Right cardiac atrium (tissue), 5 donors: ENCODE data around the gene NIPAL4. TPM values are rescaled to one million over a fixed set of nuclear protein-coding genes. Genes with fewer than 3 reads are reported as not detected.
A peak's percentile ranks its signal among the peaks of the same experiment; 100 is the strongest.

ENCODE experiments used
- ATAC-seq, 2 donors: fragments of 200-7000 bp; cut with Tn5 transposase; one replicate each; pipeline versions ENCODE4 v1.8.0 to v1.9.1; 2020; ENCODE audit warnings: moderate library complexity in 2 of 2, mild to moderate bottlenecking in 1 of 2
- DNase-seq, 3 donors: peaks; one replicate each; pipeline ENCODE4 v3.0.0-alpha.2; 2020
- H3K27ac ChIP-seq: one replicate; pipeline ENCODE4 v1.5.1; 2013; ENCODE audit warnings: mild to moderate bottlenecking, low read length, control low read depth, moderate library complexity
- H3K27me3 ChIP-seq: one replicate; pipeline ENCODE4 v1.6.1; 2013; ENCODE audit not compliant: control insufficient read depth, insufficient read depth
- H3K4me1 ChIP-seq: one replicate; pipeline ENCODE4 v1.6.1; 2013; ENCODE audit warnings: low read length; ENCODE audit not compliant: control insufficient read depth, insufficient read depth
- H3K4me3 ChIP-seq: one replicate; pipeline ENCODE4 v1.5.1; 2013; ENCODE audit warnings: low read length, control low read depth
- H3K9me3 ChIP-seq: one replicate; pipeline ENCODE4 v1.6.1; 2013; ENCODE audit warnings: low read length; ENCODE audit not compliant: control insufficient read depth
- WGBS: extraction: QIAGEN DNeasy Blood & Tissue Kit; methylation state at CpG from one replicate; pipeline ENCODE4 v1.1.7; 2013; 5-methylcytosine and 5-hydroxymethylcytosine counted together
- intact Hi-C, 4 donors: fragments of 100-400 bp; cut with DNase I; formaldehyde crosslinking; loops; one replicate each; pipeline versions ENCODE4 v1.11.0 to v1.14.0; 2022 to 2023
- polyA plus RNA-seq: library from polyadenylated mRNA; stranded (reverse); fragments of 200-250 nt; gene quantifications from one replicate; pipeline ENCODE4 v1.2.3, GENCODE V29; 2013
- total RNA-seq, 4 donors: library from RNA; stranded (reverse); fragmentation: NEBNext Ultra II Directional; extraction: Animal tissue kit (Norgen Biotek cat#: 25700); gene quantifications; one replicate each; pipeline ENCODE4 v1.2.1, GENCODE V29; 2021
- donor health status: healthy with polysubstance abuse.
- donor health status: DM: no; HTN: yes; CAD: no.
- donor health status: DM: no; HTN: no; CAD: no.
- donor health status: DM: no; HTN: yes; CAD: no; lungs with severe emphysema.
- donor health status: DM: yes; HTN: yes; CAD: no.

NIPAL4 gene
- total and polyA plus RNA-seq, 5 donors = 0.16 to 1.0 (median 0.24) TPM

DNA sequence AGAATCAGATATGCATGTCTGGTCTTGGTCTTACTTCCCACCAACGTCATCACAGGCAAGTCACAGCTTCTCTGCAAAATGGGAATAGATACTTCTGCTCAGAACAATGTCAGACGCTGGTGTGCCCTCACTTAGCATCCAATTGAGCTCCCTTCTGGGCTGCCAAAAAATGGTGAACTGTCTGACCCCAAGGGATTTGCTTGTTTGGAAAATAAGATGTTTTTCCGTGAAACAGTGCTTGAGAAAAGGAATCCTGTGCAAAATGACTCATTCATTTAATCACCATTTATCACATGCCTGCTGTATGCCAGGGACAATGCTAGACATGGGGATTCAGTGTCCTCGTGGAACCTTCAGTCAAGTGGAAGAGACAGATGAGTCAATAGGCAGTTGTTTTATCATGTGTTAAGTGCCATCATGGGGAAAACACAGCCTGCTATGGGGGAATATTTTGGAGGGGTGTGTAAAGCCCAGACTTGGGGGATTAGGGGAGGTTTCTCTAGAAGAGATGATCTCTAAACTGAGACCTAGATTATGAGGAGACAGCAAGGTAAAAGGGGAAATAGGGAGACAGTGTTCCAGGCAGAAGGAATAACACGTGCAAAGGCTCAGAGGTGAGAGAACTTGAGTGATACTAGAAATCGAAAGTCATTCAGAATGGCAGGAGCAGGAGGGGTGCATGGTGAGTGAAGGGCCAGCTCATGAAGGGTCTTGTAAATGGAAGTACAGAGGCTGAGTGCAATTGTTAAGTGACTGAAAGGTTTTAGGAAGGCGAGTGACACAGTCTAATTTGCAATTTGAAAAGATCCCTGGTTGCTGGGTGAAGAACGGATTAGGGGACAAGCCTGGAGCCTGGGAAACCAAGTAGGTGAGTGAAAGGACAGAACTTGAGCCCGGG is 3.9 kb downstream of the NIPAL4 start:
- DNase-seq (no peak), ATAC-seq (peak in 1 of 2 donors; percentile 64)
- WGBS = 55% methylated on average over 9 of the region's 9 CpGs
- no peaks in the 10 kb centered on the region for H3K9me3 ChIP-seq
- H3K27ac ChIP-seq = no peak overlapping the region
- H3K27me3 ChIP-seq = no peaks in the 10 kb centered on the region
- H3K4me1 ChIP-seq = peaks cover 5% of the 10 kb centered on the region
- H3K4me3 ChIP-seq = no peak overlapping the region
- intact Hi-C loops = no loop called here

DNA sequence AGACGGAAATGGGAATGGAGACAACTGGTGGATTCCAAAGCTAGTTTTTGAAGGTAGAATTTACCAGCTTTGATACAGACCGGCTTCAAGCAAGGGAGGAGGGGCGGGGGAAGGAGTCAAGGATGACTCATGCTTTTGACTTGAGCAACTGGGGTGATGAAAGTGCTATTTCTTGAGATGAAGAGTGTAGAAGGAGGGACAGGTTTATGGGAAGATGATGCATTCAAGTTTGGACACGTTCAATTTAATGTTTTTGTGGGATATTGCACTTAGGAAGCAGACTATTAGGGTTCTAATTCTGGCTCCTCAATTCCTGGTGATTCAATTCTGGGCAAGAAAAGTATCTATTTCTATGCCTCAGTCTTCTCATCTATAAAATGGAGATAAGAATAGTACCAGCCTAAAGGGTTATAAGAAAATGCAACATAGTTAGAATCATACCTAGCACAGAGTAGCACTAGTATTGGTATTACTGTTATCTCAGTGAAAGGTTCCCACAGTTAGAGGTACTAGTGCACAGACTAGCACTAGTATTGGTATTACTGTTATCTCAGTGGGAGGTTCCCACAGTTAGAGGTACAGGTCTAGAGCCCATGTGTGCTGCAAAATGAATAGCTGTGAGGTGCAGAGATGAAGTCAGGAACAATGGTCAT is 4.6 kb downstream of the NIPAL4 start:
- WGBS = 37% methylated on average over 4 of the region's 4 CpGs
- intact Hi-C loops = no loop called here
- DNase-seq (peak in 1 of 3 donors; percentile 56), ATAC-seq (peak; percentile 60 to 62)
- Histone ChIP-seq H3K4me1 (peaks cover 5% of the 10 kb centered on the region), H3K4me3 (no peak overlapping the region), H3K27me3 (no peaks in the 10 kb centered on the region), H3K9me3 (no peaks in the 10 kb centered on the region), H3K27ac (no peak overlapping the region)

GRCh38 chr5:157468293-157468965 is 8.4 kb downstream of the NIPAL4 start:
- Histone ChIP-seq H3K27me3 (no peaks in the 10 kb centered on the region), H3K4me1 (peaks cover 4% of the 10 kb centered on the region), H3K4me3 (no peak overlapping the region), H3K27ac (no peak overlapping the region), H3K9me3 (no peaks in the 10 kb centered on the region)
- WGBS = 92% methylated on average over 13 of the region's 13 CpGs
- intact Hi-C loops = no loop called here
- ATAC-seq = no peak
- no peak for DNase-seq

DNA sequence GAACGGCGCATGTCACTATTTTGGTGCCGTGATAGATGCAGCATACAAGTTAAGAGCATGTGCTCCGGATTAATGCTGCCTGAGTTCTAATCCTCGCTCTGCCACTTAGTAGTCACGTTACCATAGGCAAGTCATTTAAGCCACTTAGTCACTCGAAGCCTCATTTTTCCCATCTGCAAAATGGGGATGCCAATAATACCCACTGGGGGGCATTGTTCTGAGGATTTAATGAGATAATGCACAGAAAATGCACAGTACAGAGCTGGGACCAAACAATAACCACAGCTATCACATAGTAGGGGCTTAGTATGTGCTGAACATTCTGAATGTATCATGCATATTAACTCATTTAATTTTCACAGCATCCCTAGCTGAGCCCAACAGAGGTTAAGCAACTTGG is 9.1 kb downstream of the NIPAL4 start:
- WGBS = 97% methylated on average over 7 of the region's 7 CpGs
- Histone ChIP-seq H3K9me3 (no peaks in the 10 kb centered on the region), H3K27me3 (no peaks in the 10 kb centered on the region), H3K4me1 (peaks cover 6% of the 10 kb centered on the region), H3K4me3 (no peak overlapping the region), H3K27ac (no peak overlapping the region)
- intact Hi-C loops = no loop called here
- no peak for DNase-seq
- no peak for ATAC-seq

DNA sequence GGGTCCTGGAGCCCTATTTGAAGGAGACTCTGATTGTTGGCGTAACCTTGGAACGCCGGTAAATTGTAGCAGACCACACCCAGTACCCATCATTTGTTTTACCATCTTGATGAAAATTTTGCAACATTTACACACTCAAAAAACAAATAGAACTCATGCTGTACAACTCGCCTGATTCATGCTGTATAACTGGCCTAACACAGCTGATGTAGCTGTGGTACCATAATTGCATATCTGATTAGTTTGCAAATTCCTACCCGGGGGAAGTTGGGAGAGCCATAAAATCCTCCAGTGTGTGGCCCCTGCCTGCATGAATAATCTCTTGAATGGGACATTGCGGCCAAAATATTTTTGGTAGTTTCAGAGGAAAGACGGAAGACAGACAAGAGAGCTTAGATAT is 9.7 kb downstream of the NIPAL4 start:
- no peak for ATAC-seq
- DNase-seq = no peak
- Histone ChIP-seq H3K27me3 (no peaks in the 10 kb centered on the region), H3K27ac (no peak overlapping the region), H3K4me3 (no peak overlapping the region), H3K9me3 (no peaks in the 10 kb centered on the region), H3K4me1 (peaks cover 7% of the 10 kb centered on the region)
- WGBS = 71% methylated on average over 7 of the region's 7 CpGs
- intact Hi-C loops = loop anchor here (10.0 kb wide), 3 partner anchors 105 to 145 kb away; no protein-coding TSS in a partner anchor

DNA sequence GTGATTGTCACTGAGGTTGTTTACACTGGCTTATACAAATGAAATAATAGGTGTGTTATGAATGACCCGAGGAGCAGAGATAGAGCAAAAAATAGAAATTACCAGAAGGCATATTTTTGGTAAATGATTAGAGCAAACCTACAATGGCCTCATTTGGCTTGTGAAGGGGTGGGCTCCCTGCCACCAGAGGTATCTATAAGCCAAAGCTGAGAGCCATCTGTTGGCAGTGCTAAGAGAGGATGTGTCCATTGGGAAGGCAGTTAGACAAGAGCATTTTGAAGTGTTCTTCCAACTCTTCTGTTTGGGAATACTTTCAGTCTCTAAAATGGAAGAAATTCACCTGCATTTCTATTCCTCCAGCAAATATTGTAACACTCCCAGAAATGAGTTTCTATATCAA is 10.6 kb downstream of the NIPAL4 start:
- Histone ChIP-seq H3K4me1 (peaks cover 7% of the 10 kb centered on the region), H3K4me3 (no peak overlapping the region), H3K27ac (no peak overlapping the region), H3K9me3 (no peaks in the 10 kb centered on the region), H3K27me3 (no peaks in the 10 kb centered on the region)
- DNase-seq (no peak), ATAC-seq (no peak)
- intact Hi-C loops = loop anchor here (10.0 kb wide), 3 partner anchors 106 to 146 kb away; no protein-coding TSS in a partner anchor
- WGBS = 42% methylated on average over 1 of the region's 1 CpG

DNA sequence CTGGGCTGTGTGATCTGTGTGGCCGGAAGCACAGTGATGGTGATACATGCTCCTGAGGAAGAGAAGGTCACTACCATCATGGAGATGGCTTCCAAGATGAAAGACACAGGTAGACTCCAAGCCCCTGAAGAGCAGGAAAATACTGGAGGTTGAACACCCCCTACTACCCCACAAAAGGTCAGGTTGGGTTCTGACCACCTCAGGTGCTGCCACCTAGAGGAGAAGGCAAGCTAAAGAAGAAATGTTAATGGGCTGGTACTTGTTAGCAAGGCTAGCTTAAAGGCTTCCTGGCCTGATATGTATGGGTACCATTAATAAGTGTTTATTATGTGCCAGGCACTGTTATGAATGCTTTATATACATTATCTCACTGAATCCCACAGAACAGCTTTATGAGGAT is 11.7 kb downstream of the NIPAL4 start:
- no peak for DNase-seq
- Histone ChIP-seq H3K4me1 (peaks cover 7% of the 10 kb centered on the region), H3K9me3 (no peaks in the 10 kb centered on the region), H3K4me3 (no peak overlapping the region), H3K27me3 (no peaks in the 10 kb centered on the region), H3K27ac (no peak overlapping the region)
- ATAC-seq = no peak
- WGBS = 100% methylated on average over 1 of the region's 1 CpG
- intact Hi-C loops = loop anchor here (10.0 kb wide), 3 partner anchors 107 to 147 kb away; no protein-coding TSS in a partner anchor

- WGBS = 38% methylated on average over 7 of the region's 7 CpGs
- no peak overlapping the region for H3K4me3 ChIP-seq
- H3K27me3 ChIP-seq = no peaks in the 10 kb centered on the region
- intact Hi-C loops = loop anchor here (10.0 kb wide), 3 partner anchors 109 to 149 kb away; no protein-coding TSS in a partner anchor
- DNase-seq (no peak), ATAC-seq (peak; percentile 53 to 56)
- H3K4me1 ChIP-seq = peaks cover 7% of the 10 kb centered on the region
- H3K27ac ChIP-seq = no peak overlapping the region
- H3K9me3 ChIP-seq = no peaks in the 10 kb centered on the region
These were observed 13.6 kb downstream of the NIPAL4 start for GRCh38 chr5:157473383-157474320.

- 90% methylated on average over 3 of the region's 3 CpGs for WGBS
- Histone ChIP-seq H3K27me3 (no peaks in the 10 kb centered on the region), H3K27ac (no peak overlapping the region), H3K4me1 (peaks cover 7% of the 10 kb centered on the region), H3K4me3 (no peak overlapping the region), H3K9me3 (no peaks in the 10 kb centered on the region)
- no peak for ATAC-seq
- no peak for DNase-seq
- intact Hi-C loops = loop anchor here (10.0 kb wide), 3 partner anchors 111 to 151 kb away; no protein-coding TSS in a partner anchor
These were observed 15.4 kb downstream of the NIPAL4 start for GRCh38 chr5:157475432-157475831.
